Measurements from ENCODE around the gene EPB41L2. TPM values are rescaled to one million over a fixed set of nuclear protein-coding genes. Genes with fewer than 3 reads are reported as not detected.

The EPB41L2 gene
- total RNA-seq, 1 experiment from 2014 or later, result 91.7 TPM

GRCh38 chr6:130841128-130841728, 221.8 kb downstream of the EPB41L2 start:
- Histone ChIP-seq H3K9me3 (no peaks in the 10 kb centered on the region), H3K4me3 (ENCODE audit: low read depth, low read length) (no peak overlapping the region), H3K4me1 (no peaks in the 10 kb centered on the region), H3K27me3 (replicated peaks; ENCODE audit: control insufficient read depth, insufficient read depth, low read length) (no peaks in the 10 kb centered on the region), H3K36me3 (ENCODE audit: control insufficient read depth, insufficient read depth, low read length) (no peaks in the 10 kb centered on the region; the same call in none of the 2 replicates)
- TF ChIP-seq, protein P1, sequence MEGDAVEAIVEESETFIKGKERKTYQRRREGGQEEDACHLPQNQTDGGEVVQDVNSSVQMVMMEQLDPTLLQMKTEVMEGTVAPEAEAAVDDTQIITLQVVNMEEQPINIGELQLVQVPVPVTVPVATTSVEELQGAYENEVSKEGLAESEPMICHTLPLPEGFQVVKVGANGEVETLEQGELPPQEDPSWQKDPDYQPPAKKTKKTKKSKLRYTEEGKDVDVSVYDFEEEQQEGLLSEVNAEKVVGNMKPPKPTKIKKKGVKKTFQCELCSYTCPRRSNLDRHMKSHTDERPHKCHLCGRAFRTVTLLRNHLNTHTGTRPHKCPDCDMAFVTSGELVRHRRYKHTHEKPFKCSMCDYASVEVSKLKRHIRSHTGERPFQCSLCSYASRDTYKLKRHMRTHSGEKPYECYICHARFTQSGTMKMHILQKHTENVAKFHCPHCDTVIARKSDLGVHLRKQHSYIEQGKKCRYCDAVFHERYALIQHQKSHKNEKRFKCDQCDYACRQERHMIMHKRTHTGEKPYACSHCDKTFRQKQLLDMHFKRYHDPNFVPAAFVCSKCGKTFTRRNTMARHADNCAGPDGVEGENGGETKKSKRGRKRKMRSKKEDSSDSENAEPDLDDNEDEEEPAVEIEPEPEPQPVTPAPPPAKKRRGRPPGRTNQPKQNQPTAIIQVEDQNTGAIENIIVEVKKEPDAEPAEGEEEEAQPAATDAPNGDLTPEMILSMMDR (IDR thresholded peaks at IDR 0.05; ENCODE audit: insufficient read depth in 1 of 2, low read depth in 1 of 2, low read length in 1 of 2, severe bottlenecking in 1 of 2, unreplicated experiment in 1 of 2), result no peak
- POLR2A ChIA-PET, result interaction anchor here (0.6 kb wide), 1 partner anchor 552 kb away, joined by 7 read pairs; no protein-coding TSS in a partner anchor
- no peak for DNase-seq
- Mint-ChIP-seq H3K9me3 (ENCODE audit: unreplicated experiment) (no peaks in the 10 kb centered on the region), H3K4me1 (ENCODE audit: low read depth, unreplicated experiment) (no peaks in the 10 kb centered on the region), H3K36me3 (ENCODE audit: insufficient read depth, unreplicated experiment) (no peaks in the 10 kb centered on the region), H3K4me3 (ENCODE audit: unreplicated experiment) (no peak overlapping the region), H3K27me3 (ENCODE audit: insufficient read depth, unreplicated experiment) (no peaks in the 10 kb centered on the region), H3K27ac (ENCODE audit: unreplicated experiment) (peak overlapping the region; percentile 5)
- no TSS peak for BruUV-seq (replicated peaks)
- intact Hi-C loops (cut with micrococcal nuclease; ENCODE audit: unreplicated experiment), result loop anchor here (10.0 kb wide), 2 partner anchors 546 to 766 kb away; no protein-coding TSS in a partner anchor
- CTCF ChIA-PET, result no interaction called here

- CTCF ChIA-PET, result no interaction called here
- no peak overlapping the region for H3K27ac Mint-ChIP-seq (ENCODE audit: unreplicated experiment)
- H3K9me3 Mint-ChIP-seq (ENCODE audit: unreplicated experiment), result no peaks in the 10 kb centered on the region
- no peaks in the 10 kb centered on the region for H3K4me1 ChIP-seq
- H3K36me3 ChIP-seq (ENCODE audit: control insufficient read depth, insufficient read depth, low read length), result no peaks in the 10 kb centered on the region; the same call in none of the 2 replicates
- H3K4me1 Mint-ChIP-seq (ENCODE audit: low read depth, unreplicated experiment), result no peaks in the 10 kb centered on the region
- no peak for DNase-seq
- POLR2A ChIA-PET, result no interaction called here
- intact Hi-C loops (cut with micrococcal nuclease; ENCODE audit: unreplicated experiment), result loop anchor here (10.0 kb wide), 2 partner anchors 545 to 765 kb away; no protein-coding TSS in a partner anchor
- TF ChIP-seq, protein P1 (IDR thresholded peaks at IDR 0.05; ENCODE audit: insufficient read depth in 1 of 2, low read depth in 1 of 2, low read length in 1 of 2, severe bottlenecking in 1 of 2, unreplicated experiment in 1 of 2), result no peak
- H3K9me3 ChIP-seq, result no peaks in the 10 kb centered on the region
- no TSS peak for BruUV-seq (replicated peaks)
- no peaks in the 10 kb centered on the region for H3K27me3 ChIP-seq (replicated peaks; ENCODE audit: control insufficient read depth, insufficient read depth, low read length)
- no peak overlapping the region for H3K4me3 ChIP-seq (ENCODE audit: low read depth, low read length)
- no peaks in the 10 kb centered on the region for H3K27me3 Mint-ChIP-seq (ENCODE audit: insufficient read depth, unreplicated experiment)
- H3K36me3 Mint-ChIP-seq (ENCODE audit: insufficient read depth, unreplicated experiment), result no peaks in the 10 kb centered on the region
- H3K4me3 Mint-ChIP-seq (ENCODE audit: unreplicated experiment), result no peak overlapping the region
These were observed 223.0 kb downstream of the EPB41L2 start for GRCh38 chr6:130840050-130840449.

DNA sequence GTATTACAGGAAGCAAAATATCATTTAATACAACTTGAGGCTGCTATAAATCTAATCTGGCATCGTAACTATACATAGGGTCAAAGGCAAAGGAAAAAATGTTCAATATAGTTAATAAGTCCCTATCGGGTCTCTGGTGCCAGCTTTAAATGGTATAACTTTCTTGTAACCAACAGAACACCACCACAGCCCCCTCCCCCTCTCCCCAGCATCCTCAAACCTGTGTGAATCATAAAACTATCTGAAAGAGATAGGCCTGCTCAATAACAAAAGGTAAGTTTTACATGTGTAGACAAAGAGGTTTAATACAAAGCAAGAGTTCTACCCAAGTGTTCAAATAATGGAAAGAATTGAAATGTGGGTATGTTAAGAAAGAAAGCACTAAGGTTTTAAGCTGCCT, 223.7 kb downstream of the EPB41L2 start:
- TF ChIP-seq, protein P1 (IDR thresholded peaks at IDR 0.05; ENCODE audit: insufficient read depth in 1 of 2, low read depth in 1 of 2, low read length in 1 of 2, severe bottlenecking in 1 of 2, unreplicated experiment in 1 of 2), result no peak
- Histone ChIP-seq H3K4me1 (no peaks in the 10 kb centered on the region), H3K4me3 (ENCODE audit: low read depth, low read length) (no peak overlapping the region), H3K27me3 (replicated peaks; ENCODE audit: control insufficient read depth, insufficient read depth, low read length) (no peaks in the 10 kb centered on the region), H3K36me3 (ENCODE audit: control insufficient read depth, insufficient read depth, low read length) (no peaks in the 10 kb centered on the region; the same call in none of the 2 replicates), H3K9me3 (no peaks in the 10 kb centered on the region)
- CTCF ChIA-PET, result no interaction called here
- Mint-ChIP-seq H3K27ac (ENCODE audit: unreplicated experiment) (no peak overlapping the region), H3K4me3 (ENCODE audit: unreplicated experiment) (no peak overlapping the region), H3K9me3 (ENCODE audit: unreplicated experiment) (no peaks in the 10 kb centered on the region), H3K36me3 (ENCODE audit: insufficient read depth, unreplicated experiment) (no peaks in the 10 kb centered on the region), H3K27me3 (ENCODE audit: insufficient read depth, unreplicated experiment) (no peaks in the 10 kb centered on the region), H3K4me1 (ENCODE audit: low read depth, unreplicated experiment) (no peaks in the 10 kb centered on the region)
- BruUV-seq (replicated peaks), result no TSS peak
- DNase-seq, result no peak
- POLR2A ChIA-PET, result no interaction called here
- intact Hi-C loops (cut with micrococcal nuclease; ENCODE audit: unreplicated experiment), result no loop called here

All from Caco-2 (cell line).